AG09309 (cell line): ENCODE results near the gene JADE3.

ENCODE experiments used
- DNase-seq: peaks from one replicate; pipeline ENCODE4 v3.0.0-alpha.2; 2010; ENCODE audit warnings: low read depth
- H3K4me3 ChIP-seq: 2 replicates; pipeline ENCODE4 v1.5.1; 2011; ENCODE audit warnings: mild to moderate bottlenecking, low read depth, low read length, moderate library complexity; ENCODE audit not compliant: control insufficient read depth
- CTCF ChIP-seq: IDR thresholded peaks from 2 replicates; pipeline ENCODE4 v1.5.1; 2011; ENCODE audit warnings: mild to moderate bottlenecking, low read depth, low read length, inconsistent platforms; ENCODE audit not compliant: insufficient read depth, control insufficient read depth; ENCODE audit errors: missing control alignments

JADE3 gene

GRCh38 chrX:46927718-46928117, 15.5 kb downstream of the JADE3 start:
- no peak for TF ChIP-seq CTCF
- no peak overlapping the region for H3K4me3 ChIP-seq

GRCh38 chrX:46929439-46930261, 17.4 kb downstream of the JADE3 start:
- H3K4me3 ChIP-seq = no peak overlapping the region
- TF ChIP-seq CTCF = no peak
- DNase-seq = no peak

More at GRCh38 chrX:46927718-46928117, 15.5 kb downstream of the JADE3 start:
- no peak for DNase-seq

GRCh38 chrX:46935295-46935694, 23.1 kb downstream of the JADE3 start:
- H3K4me3 ChIP-seq = no peak overlapping the region
- DNase-seq = no peak
- no peak for TF ChIP-seq CTCF

GRCh38 chrX:46938589-46938988, 26.4 kb downstream of the JADE3 start:
- no peak overlapping the region for H3K4me3 ChIP-seq
- no peak for TF ChIP-seq CTCF
- DNase-seq = no peak

DNA sequence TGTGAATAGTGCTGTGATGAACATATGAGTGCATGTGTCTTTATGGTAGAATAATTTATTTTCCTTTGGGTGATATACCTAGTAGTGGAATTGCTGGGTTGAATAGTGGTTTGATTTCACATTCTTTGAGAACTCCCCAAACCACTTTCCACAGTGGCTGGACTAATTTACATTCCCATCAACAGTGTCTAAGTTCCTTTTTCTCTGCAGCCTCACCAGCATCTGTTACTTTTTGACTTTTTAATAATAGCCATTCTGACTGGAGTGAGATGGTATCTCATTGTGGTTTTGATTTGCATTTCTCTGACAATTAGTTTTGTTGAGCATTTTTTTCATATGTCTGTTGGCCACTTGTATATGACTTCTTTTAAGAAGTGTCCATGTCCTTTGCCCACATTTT, 29.1 kb downstream of the JADE3 start:
- no peak for DNase-seq
- no peak overlapping the region for H3K4me3 ChIP-seq
- TF ChIP-seq CTCF = no peak

DNA sequence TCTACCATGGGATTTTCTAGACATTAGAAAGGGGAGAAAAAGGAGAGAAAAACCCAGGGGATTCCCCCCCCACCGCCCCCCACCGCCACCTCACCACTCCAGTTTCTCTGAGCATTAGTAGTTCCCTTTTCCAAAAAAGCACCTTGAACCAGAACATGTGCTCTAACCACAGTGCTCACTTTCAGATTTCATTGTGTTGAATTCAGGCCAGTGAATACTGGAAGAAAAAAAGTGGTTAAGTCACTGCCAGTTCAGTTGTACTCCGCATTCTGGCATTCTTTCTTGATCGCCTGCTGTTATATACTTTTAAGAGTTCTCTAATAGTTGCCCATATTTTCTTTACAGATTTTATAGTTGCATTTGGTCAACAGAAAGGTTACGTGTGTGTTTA, 40.9 kb downstream of the JADE3 start:
- TF ChIP-seq CTCF = no peak
- DNase-seq = no peak
- no peak overlapping the region for H3K4me3 ChIP-seq
